ENCODE data around the gene TOP2A.

The TOP2A gene

GRCh38 chr17:40453881-40454612 lies 36.4 kb upstream of the TOP2A start:
- no peak for DNase-seq

DNA sequence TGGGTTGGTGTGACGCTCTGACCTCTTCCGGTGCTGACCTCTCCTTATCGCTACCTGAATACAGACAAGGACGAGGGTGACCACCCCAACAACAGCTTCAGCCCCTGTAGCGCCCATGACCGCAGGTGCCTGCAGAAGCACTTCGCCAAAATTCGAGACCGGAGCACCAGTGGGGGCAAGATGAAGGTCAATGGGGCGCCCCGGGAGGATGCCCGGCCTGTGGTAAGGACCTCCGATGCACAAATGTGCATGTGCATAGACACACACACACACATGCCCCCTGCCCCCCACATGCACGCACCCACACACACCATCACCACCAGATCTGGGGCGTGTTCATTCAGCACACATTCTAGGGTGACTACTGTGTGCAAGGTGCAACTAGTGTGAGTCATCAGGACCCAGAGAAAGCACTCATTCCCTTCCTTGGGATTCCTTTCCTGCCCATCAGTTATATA lies 35.3 kb upstream of the TOP2A start:
- no peak for DNase-seq

GRCh38 chr17:40452216-40452787 lies 34.6 kb upstream of the TOP2A start:
- no peak for DNase-seq

GRCh38 chr17:40451420-40451819 lies 33.7 kb upstream of the TOP2A start:
- no peak for DNase-seq

- DNase-seq: no peak
These were observed 32.5 kb upstream of the TOP2A start for GRCh38 chr17:40450175-40450574.

DNA sequence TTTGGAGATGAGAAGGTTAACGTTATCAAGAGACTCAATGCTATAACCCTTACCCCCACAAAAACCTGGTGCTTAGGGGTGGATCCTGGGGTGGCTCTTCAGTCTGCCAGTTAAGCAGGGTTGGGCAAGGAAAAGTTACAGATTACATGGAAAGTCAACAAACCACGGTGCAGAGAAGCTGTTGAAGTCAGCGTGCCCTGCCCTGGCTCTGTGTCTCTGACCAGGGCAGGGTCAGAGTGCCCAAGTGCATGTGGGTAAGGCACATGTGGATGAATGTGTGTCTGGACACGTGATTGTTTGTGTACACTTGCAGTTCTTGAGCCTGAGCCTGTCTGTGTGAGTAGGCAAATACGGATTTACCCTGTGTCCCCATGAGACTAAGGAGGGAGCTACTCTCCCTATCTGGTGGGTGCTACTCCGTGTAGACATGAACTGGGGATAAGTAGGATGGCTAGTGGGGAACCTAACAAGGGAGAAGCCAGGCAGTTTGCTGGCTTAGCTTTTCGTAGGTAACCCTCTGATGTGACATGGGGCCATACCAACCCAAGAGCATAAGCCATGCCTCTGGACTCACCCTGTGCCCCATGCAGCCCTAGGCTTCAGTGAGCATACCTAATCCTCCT lies 31.1 kb upstream of the TOP2A start:
- no peak for DNase-seq

DNA sequence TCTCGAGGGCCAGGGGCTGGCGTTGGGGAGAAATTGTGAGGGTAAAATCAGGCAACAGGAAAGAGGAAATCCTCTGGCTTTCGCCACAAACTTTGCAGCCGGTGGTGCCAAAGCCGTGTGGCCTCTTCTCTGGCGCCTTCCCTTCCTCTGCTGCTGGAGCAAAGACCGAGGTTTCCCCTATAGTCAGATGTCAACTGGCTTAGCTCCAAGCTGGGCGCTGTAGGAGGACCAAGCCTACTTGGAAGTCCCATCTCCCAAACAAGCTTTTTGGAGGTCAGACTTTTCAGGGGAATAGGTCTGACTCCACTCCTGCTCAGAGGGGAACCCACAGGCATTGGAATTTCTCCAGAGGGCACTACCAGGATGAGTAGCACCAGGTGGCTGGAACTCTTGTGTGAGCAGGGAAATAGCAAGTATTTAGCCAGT lies 30.5 kb upstream of the TOP2A start:
- no peak for DNase-seq

DNA sequence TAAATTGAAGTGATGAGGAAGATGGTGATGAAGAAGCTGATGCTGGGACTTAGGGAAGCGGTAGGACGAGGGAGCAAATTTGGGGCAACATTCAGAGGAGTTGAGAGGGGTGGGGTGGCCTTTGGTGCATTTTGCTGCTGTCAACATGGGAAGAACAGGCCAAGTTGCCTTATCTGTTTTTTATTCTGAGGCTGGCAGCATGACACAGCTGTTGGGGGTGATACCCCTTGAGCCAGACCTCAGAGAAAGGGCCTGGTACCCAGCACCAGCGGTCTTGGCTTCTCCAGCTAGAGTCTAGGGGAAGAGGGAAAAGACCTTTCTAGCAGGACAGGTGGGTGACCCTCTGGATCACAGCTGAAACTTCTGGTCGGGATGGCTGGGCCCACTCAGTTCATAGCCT lies 30.1 kb upstream of the TOP2A start:
- no peak for DNase-seq

DNA sequence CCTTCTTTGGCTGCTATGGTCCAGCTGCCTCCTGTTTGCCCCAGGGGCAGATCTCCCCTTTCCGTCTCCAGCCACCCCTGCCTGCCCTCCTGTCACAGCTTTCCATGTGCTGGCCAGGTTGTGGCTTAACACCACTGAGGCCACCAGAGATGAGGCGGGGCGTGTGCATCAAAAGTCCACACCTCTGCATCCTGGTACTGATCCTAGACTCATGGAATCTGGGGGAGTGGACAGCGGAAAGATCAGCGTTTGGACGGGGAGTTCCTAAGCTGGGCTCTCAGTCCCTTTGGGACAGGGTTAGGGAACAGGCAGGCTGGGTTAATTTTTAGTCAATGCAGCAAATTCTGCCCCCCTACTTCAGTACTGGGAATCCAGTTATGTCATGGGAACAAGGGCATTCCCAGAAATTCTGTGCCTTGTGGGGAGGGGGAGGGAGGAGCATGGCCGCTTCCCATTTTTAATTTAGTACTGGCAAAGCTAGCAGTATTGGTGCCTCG lies 29.5 kb upstream of the TOP2A start:
- no peak for DNase-seq

- no peak for DNase-seq
These were observed 28.2 kb upstream of the TOP2A start for GRCh38 chr17:40445751-40446468.

GRCh38 chr17:40443988-40444899 lies 26.5 kb upstream of the TOP2A start:
- DNase-seq: no peak

DNA sequence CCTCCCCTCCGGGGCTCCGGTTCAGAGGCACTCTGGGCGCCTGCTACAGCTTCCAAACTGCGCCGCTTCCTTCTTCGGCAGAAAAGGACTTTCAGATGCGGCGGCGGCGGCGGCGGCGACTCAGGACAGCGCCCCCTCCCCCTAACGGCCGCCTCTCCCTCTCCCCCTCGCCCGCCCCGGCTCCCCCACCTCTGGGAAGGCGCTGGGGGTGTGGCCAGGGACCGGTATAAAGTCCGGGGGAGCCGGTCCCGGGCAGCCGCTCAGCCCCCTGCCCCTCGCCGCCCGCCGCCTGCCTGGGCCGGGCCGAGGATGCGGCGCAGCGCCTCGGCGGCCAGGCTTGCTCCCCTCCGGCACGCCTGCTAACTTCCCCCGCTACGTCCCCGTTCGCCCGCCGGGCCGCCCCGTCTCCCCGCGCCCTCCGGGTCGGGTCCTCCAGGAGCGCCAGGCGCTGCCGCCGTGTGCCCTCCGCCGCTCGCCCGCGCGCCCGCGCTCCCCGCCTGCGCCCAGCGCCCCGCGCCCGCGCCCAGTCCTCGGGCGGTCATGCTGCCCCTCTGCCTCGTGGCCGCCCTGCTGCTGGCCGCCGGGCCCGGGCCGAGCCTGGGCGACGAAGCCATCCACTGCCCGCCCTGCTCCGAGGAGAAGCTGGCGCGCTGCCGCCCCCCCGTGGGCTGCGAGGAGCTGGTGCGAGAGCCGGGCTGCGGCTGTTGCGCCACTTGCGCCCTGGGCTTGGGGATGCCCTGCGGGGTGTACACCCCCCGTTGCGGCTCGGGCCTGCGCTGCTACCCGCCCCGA lies 25.7 kb upstream of the TOP2A start, which contains the start of gene IGFBP4:
Gene IGFBP4, plus strand, starts transcription at position 255 of the 792 bp plus-strand sequence. Its CDS starts 286 bp downstream, at position 541.
- DNase-seq: peak; percentile 56

DNA sequence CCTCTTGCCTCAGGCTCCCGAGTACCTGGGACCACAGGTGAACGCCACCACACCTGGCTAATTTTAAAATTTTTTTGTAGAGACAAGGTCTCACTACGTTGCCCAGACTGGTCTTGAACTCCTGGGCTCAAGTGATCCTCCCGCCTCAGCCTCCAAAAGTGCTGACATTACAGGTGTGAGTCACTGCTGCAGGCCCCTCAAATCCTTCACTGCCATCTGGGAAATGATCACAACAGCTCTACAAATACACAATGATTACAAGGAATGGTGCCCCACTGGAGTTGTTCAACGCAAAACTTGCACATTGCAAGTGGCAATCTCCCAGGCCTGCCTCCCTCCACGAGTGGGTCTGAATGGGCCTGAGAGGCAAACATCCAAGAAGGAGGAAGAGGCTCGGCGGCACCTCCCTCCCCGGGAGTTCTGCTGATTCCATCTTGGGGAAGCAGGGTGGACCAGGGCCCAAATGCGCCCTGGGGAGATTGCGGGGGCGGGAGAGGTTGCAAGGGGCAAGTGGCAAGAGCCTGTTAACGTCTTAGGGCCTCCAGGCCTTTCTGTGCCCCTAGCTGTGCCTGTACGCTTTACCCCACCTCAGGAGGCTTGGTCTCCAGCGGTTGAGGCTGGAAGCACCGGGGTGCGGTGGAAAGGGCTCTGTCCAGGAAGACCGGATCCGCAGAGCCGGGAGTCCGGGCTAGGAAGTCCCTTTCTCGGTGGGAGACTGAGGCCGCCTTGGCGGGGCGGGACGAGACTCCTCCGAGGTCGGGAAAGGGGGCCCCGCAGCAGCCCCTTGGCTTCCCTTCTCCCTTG lies 24.9 kb upstream of the TOP2A start:
- DNase-seq: no peak

DNA sequence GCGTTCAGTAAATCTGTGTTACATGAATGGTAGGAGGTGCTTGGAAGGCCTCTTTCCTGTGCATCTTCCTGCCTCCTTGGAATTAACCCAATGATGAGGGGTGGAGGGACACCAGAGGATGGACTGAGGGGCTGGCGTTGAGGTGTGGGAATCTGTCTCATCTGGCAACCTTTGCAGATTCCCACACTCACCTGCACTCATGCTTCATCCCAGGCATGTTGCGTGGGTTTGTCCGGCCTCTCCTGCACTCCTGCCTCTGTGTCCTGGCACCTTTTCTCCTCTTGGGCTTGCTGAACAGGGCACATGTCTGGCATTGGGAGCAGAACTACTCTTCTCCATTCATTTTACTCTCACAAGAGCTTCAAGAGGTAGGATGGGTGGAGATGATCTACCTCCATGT lies 22.5 kb upstream of the TOP2A start:
- no peak for DNase-seq

DNA sequence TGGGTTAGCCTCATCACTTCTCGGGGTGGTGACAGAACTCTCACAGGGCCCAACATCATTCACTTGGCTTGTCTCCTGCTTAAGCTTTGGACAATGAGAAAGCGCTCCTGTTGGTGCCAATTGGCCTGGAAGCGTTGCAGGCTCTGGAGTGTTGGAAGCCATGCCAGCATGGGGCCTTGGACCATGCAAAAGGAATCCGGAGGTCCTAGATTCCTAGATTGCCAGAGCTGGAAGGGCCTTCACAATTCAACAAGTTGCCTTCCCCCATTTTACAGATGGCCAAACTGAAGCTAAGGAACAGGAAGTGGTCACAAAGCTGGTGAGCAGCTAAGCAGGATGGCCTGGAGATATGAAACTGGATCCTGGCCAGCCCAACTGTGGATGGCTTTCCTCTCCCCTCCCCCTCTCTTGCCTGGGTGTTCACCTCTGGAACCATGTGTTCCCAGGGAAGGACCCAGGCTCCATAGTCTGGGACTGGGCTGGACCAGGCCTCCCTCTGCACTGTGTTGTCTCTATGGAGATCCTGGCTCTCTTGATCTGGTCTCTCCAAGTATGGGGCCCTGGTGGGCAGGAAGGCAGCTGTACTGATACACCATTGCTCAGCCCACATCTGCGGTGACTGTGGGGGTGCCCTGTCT lies 19.5 kb upstream of the TOP2A start:
- no peak for DNase-seq

- DNase-seq: no peak
These were observed 18.9 kb upstream of the TOP2A start for GRCh38 chr17:40436636-40437035.

- peak; percentile 9 for DNase-seq
These were observed 16.1 kb upstream of the TOP2A start for GRCh38 chr17:40433551-40434415.

DNA sequence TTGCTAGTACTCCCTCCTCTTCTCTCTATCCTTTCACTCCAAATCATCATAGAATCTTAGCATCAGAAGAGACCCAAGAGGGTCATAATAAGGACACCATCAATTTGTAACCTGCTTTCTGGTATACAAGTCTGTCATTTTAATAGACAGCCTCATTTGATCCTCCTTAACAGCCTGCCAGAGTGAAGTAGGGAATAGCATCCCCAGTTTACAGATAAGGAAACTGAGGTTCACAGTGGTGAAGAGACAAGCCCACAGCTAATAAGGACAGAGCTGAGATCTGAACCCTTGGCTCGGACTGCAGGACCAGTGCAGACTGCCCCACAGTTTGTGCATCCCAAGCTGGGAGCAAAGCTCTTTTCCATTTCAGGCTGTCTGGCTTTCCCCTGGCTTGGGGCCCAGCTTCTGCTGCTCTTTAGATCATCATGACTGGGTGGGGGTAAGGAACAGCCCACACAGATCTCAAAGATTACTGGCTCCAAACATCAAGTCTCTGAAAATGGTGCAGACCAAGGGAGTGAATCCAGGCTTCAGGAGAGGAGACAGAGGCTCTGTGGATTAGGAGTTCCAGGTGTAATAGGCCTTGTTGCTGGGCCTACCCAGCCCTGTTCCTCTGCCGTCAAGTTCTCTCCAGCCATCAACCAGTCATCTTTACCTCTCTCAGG lies 15.3 kb upstream of the TOP2A start:
- DNase-seq: no peak
